HepG2 (cell line): ENCODE measurements around the gene GAS2. TPM values are rescaled to one million over a fixed set of nuclear protein-coding genes. Genes with fewer than 3 reads are reported as not detected.

Experiments
- AFF4 ChIP-seq: sonication (generic); formaldehyde crosslinking; IDR thresholded peaks from 2 replicates; pipeline ENCODE4 v1.4.0; 2020; ENCODE audit warnings: missing genetic modification reagents
- ARID2 ChIP-seq: sonication (generic); formaldehyde crosslinking; IDR thresholded peaks from 2 replicates; pipeline ENCODE4 v1.8.1; 2022; ENCODE audit warnings: mild to moderate bottlenecking, missing genetic modification reagents, borderline replicate concordance
- BRD4 ChIP-seq: sonication (generic); formaldehyde crosslinking; IDR thresholded peaks from 2 replicates; pipeline ENCODE4 v1.4.0; 2020; ENCODE audit warnings: missing genetic modification reagents
- CTCF ChIP-seq: sonication (generic); formaldehyde crosslinking; IDR thresholded peaks from 2 replicates; pipeline ENCODE4 v1.5.0; 2020; ENCODE audit warnings: mild to moderate bottlenecking, missing genetic modification reagents, moderate library complexity
- FOXA1 ChIP-seq, 2 experiments: fragments of 450-650 bp in 1 of 2; sonication (generic) in 1 of 2; formaldehyde crosslinking in 1 of 2; IDR thresholded peaks; 2 replicates each; pipeline versions ENCODE4 v1.4.0 to v1.6.1; 2016 to 2020; ENCODE audit warnings: missing genetic modification reagents in 1 of 2
- FOXA3 ChIP-seq: IDR thresholded peaks from 2 replicates; pipeline ENCODE4 v1.6.1; 2016; ENCODE audit warnings: missing genetic modification reagents, missing compliant biosample characterization
- FOXK2 ChIP-seq: fragments of 450-650 bp; IDR thresholded peaks from 2 replicates; pipeline ENCODE4 v1.6.1; 2016
- IKZF5 ChIP-seq: IDR thresholded peaks from 2 replicates; pipeline ENCODE4 v1.6.1; 2018; ENCODE audit warnings: missing genetic modification reagents, mild to moderate bottlenecking, missing compliant biosample characterization
- NR2F1 ChIP-seq, 2 experiments: fragments of 450-650 bp in 1 of 2; formaldehyde crosslinking in 1 of 2; IDR thresholded peaks; 2 replicates each; pipeline versions ENCODE4 v1.5.0 to v1.6.1; 2016 to 2020; ENCODE audit warnings: mild to moderate bottlenecking in 1 of 2, missing compliant biosample characterization in 1 of 2, missing genetic modification reagents in 1 of 2, moderate library complexity in 1 of 2
- ZFP1 ChIP-seq: IDR thresholded peaks from 2 replicates; pipeline ENCODE4 v1.6.1; 2016
- ZIK1 ChIP-seq: sonication (generic); formaldehyde crosslinking; IDR thresholded peaks from 2 replicates; pipeline ENCODE4 v1.5.0; 2020; ENCODE audit warnings: mild to moderate bottlenecking, low read depth, missing genetic modification reagents, borderline replicate concordance
- ZNF121 ChIP-seq: sonication (generic); formaldehyde crosslinking; IDR thresholded peaks from 2 replicates; pipeline ENCODE4 v1.5.0; 2020; ENCODE audit warnings: mild to moderate bottlenecking, missing genetic modification reagents
- ZNF17 ChIP-seq: sonication (generic); formaldehyde crosslinking; IDR thresholded peaks from 2 replicates; pipeline ENCODE4 v1.5.0; 2020; ENCODE audit warnings: mild to moderate bottlenecking, missing genetic modification reagents
- ZNF510 ChIP-seq: sonication (generic); formaldehyde crosslinking; IDR thresholded peaks from 2 replicates; pipeline ENCODE4 v1.4.0; 2020; ENCODE audit warnings: low read depth, mild to moderate bottlenecking, missing genetic modification reagents
- ZNF512B ChIP-seq: sonication (generic); formaldehyde crosslinking; IDR thresholded peaks from 2 replicates; pipeline ENCODE4 v1.5.1; 2020; ENCODE audit warnings: missing genetic modification reagents, mild to moderate bottlenecking, borderline replicate concordance
- ZNF639 ChIP-seq: conservative IDR thresholded peaks from 2 replicates; pipeline ENCODE4 v1.6.1; 2018; ENCODE audit warnings: missing genetic modification reagents
- ZSCAN29 ChIP-seq: sonication (generic); formaldehyde crosslinking; conservative IDR thresholded peaks from 2 replicates; pipeline ENCODE4 v1.4.0; 2020; ENCODE audit warnings: mild to moderate bottlenecking, missing genetic modification reagents
- polyA plus RNA-seq, 8 experiments: library from polyadenylated mRNA; depleted of rRNA in 3 of 8; stranded (reverse) in 7 of 8; unstranded in 1 of 8; fragments of >200 nt; fragmentation: Illumina TruSeq in 4 of 8; extraction: Trizol in 4 of 8; gene quantifications; 2 replicates each; pipeline versions ENCODE4 v1.2.1 to v1.2.3, GENCODE V29; 2011 to 2016; ENCODE audit warnings: low read depth in 4 of 8, missing spikeins in 1 of 8, mixed read lengths in 1 of 8; ENCODE audit not compliant: insufficient read depth in 1 of 8
- total RNA-seq, 5 experiments: library from RNA; depleted of rRNA; stranded (reverse); fragments of >200 nt; fragmentation: Illumina TruSeq; extraction: Trizol; gene quantifications; 2 replicates each; pipeline ENCODE4 v1.2.3, GENCODE V29; 2016; ENCODE audit warnings: low read depth in 1 of 5

GAS2 gene
- total and polyA plus RNA-seq, 2 of the 13 experiments (the other 11 are each of a cell fraction or from before 2014, with no cell fraction given) = 26.0 to 85.1 TPM

GRCh38 chr11:22730319-22730718 lies 63.9 kb downstream of the GAS2 start (continued):
- TF ChIP-seq AFF4 (CRISPR knock-in tag) (no peak), BRD4 (no peak), ZNF512B (CRISPR knock-in tag) (no peak), ZNF510 (CRISPR knock-in tag) (no peak), ZSCAN29 (CRISPR knock-in tag) (no peak), ZIK1 (no peak), FOXK2 (no peak), FOXA1 (IDR thresholded peaks at IDR 0.05) (no peak), FOXA1 (CRISPR knock-in tag; IDR thresholded peaks at IDR 0.05) (peak; percentile 61), ARID2 (CRISPR knock-in tag) (no peak), FOXA3 (CRISPR knock-in tag) (peak; percentile 63), ZNF17 (CRISPR knock-in tag) (no peak), ZNF121 (CRISPR knock-in tag) (no peak), ZFP1 (CRISPR knock-in tag) (no peak), CTCF (CRISPR knock-in tag) (peak; percentile 35), IKZF5 (CRISPR knock-in tag) (no peak), NR2F1 (CRISPR knock-in tag; IDR thresholded peaks at IDR 0.05) (no peak), ZNF639 (CRISPR knock-in tag) (no peak)
